Liver (tissue), 9 donors: ENCODE measurements around the gene PYGL. TPM values are rescaled to one million over a fixed set of nuclear protein-coding genes. Genes with fewer than 3 reads are reported as not detected.

Source experiments
- DNase-seq: peaks from one replicate; pipeline ENCODE4 v3.0.0-alpha.2; 2017; ENCODE audit warnings: low spot score
- H3K27ac ChIP-seq, 2 donors: one replicate each; pipeline ENCODE4 v1.7.0; 2013; ENCODE audit warnings: inconsistent platforms in 2 of 2, low read length in 2 of 2, control low read depth in 1 of 2, low read depth in 1 of 2, mild to moderate bottlenecking in 1 of 2
- H3K27me3 ChIP-seq, 4 donors: one replicate each; pipeline versions ENCODE4 v1.6.1 to v1.7.0; 2013; ENCODE audit warnings: low read length in 3 of 4, inconsistent platforms in 1 of 4, mild to moderate bottlenecking in 1 of 4, moderate library complexity in 1 of 4; ENCODE audit not compliant: control insufficient read depth in 4 of 4, insufficient read depth in 4 of 4
- H3K36me3 ChIP-seq, 4 donors: one replicate each; pipeline versions ENCODE4 v1.6.1 to v1.7.0; 2013; ENCODE audit warnings: low read length in 3 of 4, mild to moderate bottlenecking in 3 of 4, low read depth in 1 of 4, moderate library complexity in 1 of 4; ENCODE audit not compliant: control insufficient read depth in 4 of 4, insufficient read depth in 3 of 4
- H3K4me1 ChIP-seq, 4 donors: one replicate each; pipeline versions ENCODE4 v1.6.1 to v1.7.0; 2013; ENCODE audit warnings: low read length in 3 of 4, mild to moderate bottlenecking in 3 of 4, moderate library complexity in 1 of 4; ENCODE audit not compliant: control insufficient read depth in 4 of 4, insufficient read depth in 4 of 4
- H3K4me3 ChIP-seq, 3 donors: one replicate each; pipeline versions ENCODE4 v1.6.1 to v1.7.0; 2013; ENCODE audit warnings: low read length in 3 of 3, control low read depth in 1 of 3, low read depth in 1 of 3, mild to moderate bottlenecking in 1 of 3
- H3K9ac ChIP-seq, 2 donors: one replicate each; pipeline ENCODE4 v1.7.0; 2013; ENCODE audit warnings: low read length in 2 of 2, mild to moderate bottlenecking in 2 of 2, moderate library complexity in 2 of 2, control low read depth in 1 of 2, low read depth in 1 of 2
- H3K9me3 ChIP-seq, 4 donors: one replicate each; pipeline versions ENCODE4 v1.6.1 to v1.7.0; 2013; ENCODE audit warnings: low read length in 3 of 4; ENCODE audit not compliant: control insufficient read depth in 4 of 4
- FOXA2 ChIP-seq: IDR thresholded peaks from 2 replicates; pipeline ENCODE4 v1.6.1; 2016; ENCODE audit warnings: antibody characterized with exemption
- GABPA ChIP-seq, 2 donors: IDR thresholded peaks in 1 of 2; conservative IDR thresholded peaks in 1 of 2; 2 replicates each; pipeline ENCODE4 v1.6.1; 2016; ENCODE audit warnings: antibody characterized with exemption in 2 of 2, mild to moderate bottlenecking in 1 of 2, moderate library complexity in 1 of 2
- HNF4A ChIP-seq, 2 donors: conservative IDR thresholded peaks; 2 replicates each; pipeline ENCODE4 v1.6.1; 2016; ENCODE audit warnings: antibody characterized with exemption in 2 of 2, mild to moderate bottlenecking in 2 of 2
- HNF4G ChIP-seq: IDR thresholded peaks from 2 replicates; pipeline ENCODE4 v1.6.1; 2016; ENCODE audit warnings: antibody characterized with exemption
- JUND ChIP-seq, 2 donors: IDR thresholded peaks; 2 replicates each; pipeline ENCODE4 v1.6.1; 2016; ENCODE audit warnings: antibody characterized with exemption in 2 of 2
- NR2F2 ChIP-seq: IDR thresholded peaks from 2 replicates; pipeline ENCODE4 v1.6.1; 2016; ENCODE audit warnings: antibody characterized with exemption
- RAD21 ChIP-seq, 2 donors: IDR thresholded peaks; 2 replicates each; pipeline ENCODE4 v1.6.1; 2016; ENCODE audit warnings: antibody characterized with exemption in 2 of 2, mild to moderate bottlenecking in 2 of 2
- RXRA ChIP-seq, 2 donors: IDR thresholded peaks; 2 replicates each; pipeline ENCODE4 v1.6.1; 2017 to 2018; ENCODE audit warnings: antibody characterized with exemption in 2 of 2, mild to moderate bottlenecking in 1 of 2
- SP1 ChIP-seq: IDR thresholded peaks from 2 replicates; pipeline ENCODE4 v1.6.1; 2018; ENCODE audit warnings: antibody characterized with exemption, mild to moderate bottlenecking
- YY1 ChIP-seq: IDR thresholded peaks from 2 replicates; pipeline ENCODE4 v1.6.1; 2016; ENCODE audit warnings: antibody characterized with exemption, mild to moderate bottlenecking
- WGBS: extraction: QIAGEN DNeasy Blood & Tissue Kit; methylation state at CpG from one replicate; pipeline ENCODE4 v1.1.7; 2013; 5-methylcytosine and 5-hydroxymethylcytosine counted together
- polyA plus RNA-seq, 2 donors: library from polyadenylated mRNA; stranded (reverse) in 1 of 2; unstranded in 1 of 2; fragments of 200-250 nt in 1 of 2; fragments of >200 nt in 1 of 2; fragmentation: Nextera tagmentation in 1 of 2; extraction: Ambion mirVana in 1 of 2; gene quantifications; one replicate each; pipeline versions ENCODE4 v1.2.1 to v1.2.3, GENCODE V29; 2013 to 2015
- total RNA-seq, 2 donors: library from RNA; depleted of rRNA; stranded (reverse); fragments of >200 nt; gene quantifications; one replicate each; pipeline ENCODE4 v1.2.3, GENCODE V29; 2014
- TF ChIP-seq, protein P1 (sequence below): IDR thresholded peaks from 2 replicates; pipeline ENCODE4 v1.6.1; 2016; ENCODE audit warnings: antibody characterized with exemption
- TF ChIP-seq, protein P2 (sequence below): fragments of 150-350 bp; IDR thresholded peaks from 2 replicates; pipeline ENCODE4 v1.5.1; 2017; ENCODE audit warnings: improper control_type of control experiment, low read depth, low read length; ENCODE audit not compliant: missing input control
- TF ChIP-seq, protein P3 (sequence below): IDR thresholded peaks from 2 replicates; pipeline ENCODE4 v1.6.1; 2016; ENCODE audit warnings: antibody characterized with exemption, mild to moderate bottlenecking
- donor health status: healthy.
- donor health status: healthy.
- donor health status: healthy.
- donor health status: healthy.
- donor health status: healthy.

Gene PYGL
- total and polyA plus RNA-seq, 4 donors, result 53.0 to 109 (median 86.3) TPM

DNA sequence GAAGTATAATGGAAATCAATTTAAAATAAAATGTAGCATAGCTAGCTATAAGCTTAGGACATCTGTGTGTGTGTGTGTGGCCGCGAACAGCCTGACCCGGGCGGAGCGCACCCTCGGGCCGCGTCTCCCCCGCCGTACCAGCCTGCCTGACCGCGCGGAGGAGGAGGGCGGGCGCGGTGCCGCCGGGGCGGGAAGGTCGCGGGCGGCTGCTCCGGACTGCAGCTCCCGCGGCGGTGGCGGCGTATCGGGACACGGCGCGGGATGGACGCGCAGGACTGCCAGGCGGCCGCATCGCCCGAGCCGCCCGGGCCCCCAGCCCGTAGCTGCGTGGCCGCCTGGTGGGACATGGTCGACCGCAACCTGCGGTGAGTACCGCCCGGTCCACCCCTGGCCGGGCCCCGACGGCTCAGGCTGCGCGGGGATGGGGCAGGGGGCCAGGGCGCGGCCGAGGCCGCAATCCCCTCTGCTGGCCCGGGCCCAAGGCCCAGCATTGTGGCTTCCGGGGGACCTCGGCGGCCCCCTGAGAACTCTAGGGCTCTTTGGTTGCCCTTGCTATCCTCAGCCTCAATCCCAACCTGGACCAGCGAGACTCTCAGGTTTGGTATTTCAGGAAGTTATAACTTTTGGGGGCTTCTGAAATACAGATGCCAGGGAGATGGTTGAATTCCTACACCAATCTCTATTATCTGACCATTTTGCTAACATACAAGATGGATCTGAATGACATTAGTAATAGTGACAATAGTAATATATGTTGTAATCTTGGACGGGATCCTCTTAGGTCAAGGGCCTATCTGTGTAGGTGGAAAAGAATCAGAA, 72.2 kb downstream of the PYGL start, which contains the start of gene ABHD12B:
Gene ABHD12B, plus strand, starts transcription at position 140 of the 819 bp plus-strand sequence. Its CDS starts 122 bp downstream, at position 262.
- no peak for DNase-seq
- Histone ChIP-seq H3K9me3 (no peaks in the 10 kb centered on the region), H3K9ac (no peak within 1 kb of the TSS), H3K36me3 (no peaks in the 10 kb centered on the region), H3K27ac (no peak within 1 kb of the TSS), H3K27me3 (peaks cover 0 to 7% (median 5%) of the 10 kb centered on the region in 4 donors), H3K4me3 (peak within 1 kb of the TSS in 1 of 3 donors; percentile 34), H3K4me1 (peaks cover 0 to 5% (median 2%) of the 10 kb centered on the region in 4 donors)
- 14% methylated on average over 63 of the region's 63 CpGs for WGBS
- no peak for TF ChIP-seq HNF4A (conservative IDR thresholded peaks at IDR 0.05)
- no peak for TF ChIP-seq NR2F2
- TF ChIP-seq JUND (IDR thresholded peaks at IDR 0.05), result no peak
- no peak for TF ChIP-seq SP1
- TF ChIP-seq HNF4G, result no peak
- TF ChIP-seq, protein P1, sequence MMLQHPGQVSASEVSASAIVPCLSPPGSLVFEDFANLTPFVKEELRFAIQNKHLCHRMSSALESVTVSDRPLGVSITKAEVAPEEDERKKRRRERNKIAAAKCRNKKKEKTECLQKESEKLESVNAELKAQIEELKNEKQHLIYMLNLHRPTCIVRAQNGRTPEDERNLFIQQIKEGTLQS, result no peak
- no peak for TF ChIP-seq RAD21 (IDR thresholded peaks at IDR 0.05)
- TF ChIP-seq FOXA2, result no peak
- TF ChIP-seq YY1, result no peak

DNA sequence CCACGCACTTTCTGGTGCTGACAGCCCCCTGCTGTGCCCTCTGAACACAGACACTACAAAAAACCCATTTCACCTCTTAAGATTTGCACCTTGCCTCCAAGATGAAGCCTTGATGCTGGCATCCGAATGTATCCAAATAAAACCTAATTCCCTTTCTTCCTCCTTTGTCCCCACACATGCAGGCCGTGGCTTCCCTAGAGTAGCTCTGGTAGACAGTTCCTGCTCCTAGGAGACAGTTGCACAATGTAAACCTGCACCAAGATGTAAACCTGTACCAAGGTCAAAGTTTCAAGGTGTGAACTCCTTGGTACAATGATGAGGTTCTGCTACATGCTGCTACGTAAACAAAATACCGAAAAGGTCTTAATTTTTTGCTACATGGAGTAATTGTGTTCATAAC, 73.1 kb downstream of the PYGL start:
- Histone ChIP-seq H3K9ac (no peak overlapping the region), H3K27ac (no peak overlapping the region)
- DNase-seq, result no peak

More for the DNA sequence above, 73.1 kb downstream of the PYGL start:
- no peaks in the 10 kb centered on the region for H3K36me3 ChIP-seq
- 83% methylated on average over 5 of the region's 5 CpGs for WGBS
- H3K4me1 ChIP-seq, result peaks cover 0 to 5% (median 2%) of the 10 kb centered on the region in 4 donors
- TF ChIP-seq, protein P2, sequence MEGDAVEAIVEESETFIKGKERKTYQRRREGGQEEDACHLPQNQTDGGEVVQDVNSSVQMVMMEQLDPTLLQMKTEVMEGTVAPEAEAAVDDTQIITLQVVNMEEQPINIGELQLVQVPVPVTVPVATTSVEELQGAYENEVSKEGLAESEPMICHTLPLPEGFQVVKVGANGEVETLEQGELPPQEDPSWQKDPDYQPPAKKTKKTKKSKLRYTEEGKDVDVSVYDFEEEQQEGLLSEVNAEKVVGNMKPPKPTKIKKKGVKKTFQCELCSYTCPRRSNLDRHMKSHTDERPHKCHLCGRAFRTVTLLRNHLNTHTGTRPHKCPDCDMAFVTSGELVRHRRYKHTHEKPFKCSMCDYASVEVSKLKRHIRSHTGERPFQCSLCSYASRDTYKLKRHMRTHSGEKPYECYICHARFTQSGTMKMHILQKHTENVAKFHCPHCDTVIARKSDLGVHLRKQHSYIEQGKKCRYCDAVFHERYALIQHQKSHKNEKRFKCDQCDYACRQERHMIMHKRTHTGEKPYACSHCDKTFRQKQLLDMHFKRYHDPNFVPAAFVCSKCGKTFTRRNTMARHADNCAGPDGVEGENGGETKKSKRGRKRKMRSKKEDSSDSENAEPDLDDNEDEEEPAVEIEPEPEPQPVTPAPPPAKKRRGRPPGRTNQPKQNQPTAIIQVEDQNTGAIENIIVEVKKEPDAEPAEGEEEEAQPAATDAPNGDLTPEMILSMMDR, result no peak
- no peak for TF ChIP-seq NR2F2
- no peak for TF ChIP-seq RXRA (IDR thresholded peaks at IDR 0.05)
- TF ChIP-seq SP1, result no peak
- no peak for TF ChIP-seq GABPA (IDR thresholded peaks at IDR 0.05 in 1 of 2, conservative IDR thresholded peaks at IDR 0.05 in 1 of 2)
- TF ChIP-seq HNF4A (conservative IDR thresholded peaks at IDR 0.05), result no peak
- TF ChIP-seq, protein P3, sequence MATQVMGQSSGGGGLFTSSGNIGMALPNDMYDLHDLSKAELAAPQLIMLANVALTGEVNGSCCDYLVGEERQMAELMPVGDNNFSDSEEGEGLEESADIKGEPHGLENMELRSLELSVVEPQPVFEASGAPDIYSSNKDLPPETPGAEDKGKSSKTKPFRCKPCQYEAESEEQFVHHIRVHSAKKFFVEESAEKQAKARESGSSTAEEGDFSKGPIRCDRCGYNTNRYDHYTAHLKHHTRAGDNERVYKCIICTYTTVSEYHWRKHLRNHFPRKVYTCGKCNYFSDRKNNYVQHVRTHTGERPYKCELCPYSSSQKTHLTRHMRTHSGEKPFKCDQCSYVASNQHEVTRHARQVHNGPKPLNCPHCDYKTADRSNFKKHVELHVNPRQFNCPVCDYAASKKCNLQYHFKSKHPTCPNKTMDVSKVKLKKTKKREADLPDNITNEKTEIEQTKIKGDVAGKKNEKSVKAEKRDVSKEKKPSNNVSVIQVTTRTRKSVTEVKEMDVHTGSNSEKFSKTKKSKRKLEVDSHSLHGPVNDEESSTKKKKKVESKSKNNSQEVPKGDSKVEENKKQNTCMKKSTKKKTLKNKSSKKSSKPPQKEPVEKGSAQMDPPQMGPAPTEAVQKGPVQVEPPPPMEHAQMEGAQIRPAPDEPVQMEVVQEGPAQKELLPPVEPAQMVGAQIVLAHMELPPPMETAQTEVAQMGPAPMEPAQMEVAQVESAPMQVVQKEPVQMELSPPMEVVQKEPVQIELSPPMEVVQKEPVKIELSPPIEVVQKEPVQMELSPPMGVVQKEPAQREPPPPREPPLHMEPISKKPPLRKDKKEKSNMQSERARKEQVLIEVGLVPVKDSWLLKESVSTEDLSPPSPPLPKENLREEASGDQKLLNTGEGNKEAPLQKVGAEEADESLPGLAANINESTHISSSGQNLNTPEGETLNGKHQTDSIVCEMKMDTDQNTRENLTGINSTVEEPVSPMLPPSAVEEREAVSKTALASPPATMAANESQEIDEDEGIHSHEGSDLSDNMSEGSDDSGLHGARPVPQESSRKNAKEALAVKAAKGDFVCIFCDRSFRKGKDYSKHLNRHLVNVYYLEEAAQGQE, result no peak
- TF ChIP-seq RAD21 (IDR thresholded peaks at IDR 0.05), result no peak
- H3K9me3 ChIP-seq, result no peaks in the 10 kb centered on the region
- peaks cover 0 to 7% (median 5%) of the 10 kb centered on the region in 4 donors for H3K27me3 ChIP-seq
- H3K4me3 ChIP-seq, result no peak overlapping the region
